ENCODE data around the gene TSPO2.

TSPO2 gene

DNA sequence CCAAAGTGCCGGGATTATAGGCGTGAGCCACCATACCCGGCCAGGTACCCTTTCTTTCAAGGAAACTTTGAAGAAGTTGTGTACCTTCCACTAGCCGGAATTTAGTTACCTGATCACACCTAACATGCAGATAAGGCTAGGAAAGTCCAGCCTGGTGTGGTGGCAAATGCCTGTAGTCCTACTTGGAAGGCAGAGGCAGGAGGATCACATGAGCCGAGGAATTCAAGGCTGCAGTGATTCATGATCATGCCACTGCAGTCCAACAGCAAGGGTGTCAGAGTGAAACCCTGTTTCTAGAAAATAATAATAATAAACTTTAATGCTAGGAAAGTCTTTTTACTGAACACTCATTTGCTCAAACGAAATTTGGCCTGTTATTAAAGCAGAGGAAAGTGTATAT is 51.5 kb downstream of the TSPO2 start:
- in situ Hi-C loops (cut with HindIII; ENCODE audit: low pct_ligation_motif_present, low pct_unique_long_range_greater_than_20kb, low sequenced_read_pairs) = no loop called here
- DNase-seq = no peak
